Measurements from ENCODE around the gene MEGF11.

GRCh38 chr15:66190746-66191145 lies 62.8 kb downstream of the MEGF11 start:
- TF ChIP-seq, protein P1, sequence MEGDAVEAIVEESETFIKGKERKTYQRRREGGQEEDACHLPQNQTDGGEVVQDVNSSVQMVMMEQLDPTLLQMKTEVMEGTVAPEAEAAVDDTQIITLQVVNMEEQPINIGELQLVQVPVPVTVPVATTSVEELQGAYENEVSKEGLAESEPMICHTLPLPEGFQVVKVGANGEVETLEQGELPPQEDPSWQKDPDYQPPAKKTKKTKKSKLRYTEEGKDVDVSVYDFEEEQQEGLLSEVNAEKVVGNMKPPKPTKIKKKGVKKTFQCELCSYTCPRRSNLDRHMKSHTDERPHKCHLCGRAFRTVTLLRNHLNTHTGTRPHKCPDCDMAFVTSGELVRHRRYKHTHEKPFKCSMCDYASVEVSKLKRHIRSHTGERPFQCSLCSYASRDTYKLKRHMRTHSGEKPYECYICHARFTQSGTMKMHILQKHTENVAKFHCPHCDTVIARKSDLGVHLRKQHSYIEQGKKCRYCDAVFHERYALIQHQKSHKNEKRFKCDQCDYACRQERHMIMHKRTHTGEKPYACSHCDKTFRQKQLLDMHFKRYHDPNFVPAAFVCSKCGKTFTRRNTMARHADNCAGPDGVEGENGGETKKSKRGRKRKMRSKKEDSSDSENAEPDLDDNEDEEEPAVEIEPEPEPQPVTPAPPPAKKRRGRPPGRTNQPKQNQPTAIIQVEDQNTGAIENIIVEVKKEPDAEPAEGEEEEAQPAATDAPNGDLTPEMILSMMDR (tag by site-specific recombination; IDR thresholded peaks at IDR 0.05) = no peak
- TF ChIP-seq KLF1 (tag by site-specific recombination; IDR thresholded peaks at IDR 0.05) (no peak), ZNF302 (tag by site-specific recombination; IDR thresholded peaks at IDR 0.05; ENCODE audit: low read depth) (no peak), ZNF155 (tag by site-specific recombination; IDR thresholded peaks at IDR 0.05) (no peak), ZNF133 (tag by site-specific recombination; IDR thresholded peaks at IDR 0.05) (no peak), ZNF416 (tag by site-specific recombination; IDR thresholded peaks at IDR 0.05) (no peak)
